Epithelial cell of proximal tubule (primary cell): ENCODE data around the gene CCDC70. TPM values are rescaled to one million over a fixed set of nuclear protein-coding genes. Genes with fewer than 3 reads are reported as not detected.

Experiments
- DNase-seq: peaks from one replicate; pipeline ENCODE4 v3.0.0-alpha.2; 2011; ENCODE audit warnings: low read depth
- H3K4me3 ChIP-seq: 2 replicates; pipeline ENCODE4 v1.5.1; 2011; ENCODE audit warnings: low read depth, mild to moderate bottlenecking, low read length
- total RNA-seq: library from RNA; depleted of rRNA; stranded (reverse); fragments of >200 nt; gene quantifications from 2 replicates; pipeline ENCODE4 v1.2.3, GENCODE V29; 2015
- TF ChIP-seq, protein P1 (sequence below): conservative IDR thresholded peaks from 2 replicates; pipeline ENCODE4 v1.5.1; 2012; ENCODE audit warnings: low read depth, mild to moderate bottlenecking, low read length

CCDC70 gene
- total RNA-seq, 1 donor from 2014 or later = not detected

DNA sequence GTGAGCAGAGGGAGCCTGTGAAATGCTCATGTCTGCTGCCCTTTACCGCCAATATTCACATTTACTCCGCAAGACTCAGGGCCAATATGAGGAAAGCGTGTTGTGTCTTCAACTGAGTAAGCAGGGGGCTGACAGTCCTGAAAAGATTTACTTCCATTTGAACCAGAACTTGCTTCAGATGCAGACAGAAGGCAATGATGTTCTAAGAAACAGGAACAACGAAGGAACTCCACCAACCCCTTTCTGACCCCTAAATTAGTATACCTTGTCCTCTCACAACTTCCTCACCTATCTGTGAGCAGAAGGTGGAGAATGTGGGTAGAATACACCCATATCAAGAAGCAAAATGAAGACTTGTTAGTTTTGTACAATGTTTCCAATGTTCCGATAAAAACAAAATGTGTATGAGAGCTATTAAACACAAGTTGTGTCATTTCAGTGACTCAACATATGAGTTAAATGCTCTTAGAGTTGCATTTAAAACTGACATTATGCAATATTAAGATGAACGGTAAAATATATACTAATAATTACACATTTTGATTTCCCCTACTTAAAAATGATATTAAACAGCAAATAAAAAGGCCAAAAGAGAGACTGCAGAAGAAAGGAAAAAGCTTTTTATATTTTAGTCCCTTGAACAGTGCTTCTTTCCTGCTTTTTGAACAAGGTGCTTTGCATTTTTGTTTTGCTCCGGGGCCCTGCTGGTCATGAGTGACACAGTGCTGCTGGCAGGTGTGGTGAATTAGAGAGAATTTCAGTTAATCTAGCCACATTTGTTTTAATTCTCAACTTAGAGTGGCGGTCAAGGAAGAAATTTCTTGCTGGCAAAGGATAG is 32.8 kb upstream of the CCDC70 start:
- no peak for DNase-seq
- no peak overlapping the region for H3K4me3 ChIP-seq
- TF ChIP-seq, protein P1, sequence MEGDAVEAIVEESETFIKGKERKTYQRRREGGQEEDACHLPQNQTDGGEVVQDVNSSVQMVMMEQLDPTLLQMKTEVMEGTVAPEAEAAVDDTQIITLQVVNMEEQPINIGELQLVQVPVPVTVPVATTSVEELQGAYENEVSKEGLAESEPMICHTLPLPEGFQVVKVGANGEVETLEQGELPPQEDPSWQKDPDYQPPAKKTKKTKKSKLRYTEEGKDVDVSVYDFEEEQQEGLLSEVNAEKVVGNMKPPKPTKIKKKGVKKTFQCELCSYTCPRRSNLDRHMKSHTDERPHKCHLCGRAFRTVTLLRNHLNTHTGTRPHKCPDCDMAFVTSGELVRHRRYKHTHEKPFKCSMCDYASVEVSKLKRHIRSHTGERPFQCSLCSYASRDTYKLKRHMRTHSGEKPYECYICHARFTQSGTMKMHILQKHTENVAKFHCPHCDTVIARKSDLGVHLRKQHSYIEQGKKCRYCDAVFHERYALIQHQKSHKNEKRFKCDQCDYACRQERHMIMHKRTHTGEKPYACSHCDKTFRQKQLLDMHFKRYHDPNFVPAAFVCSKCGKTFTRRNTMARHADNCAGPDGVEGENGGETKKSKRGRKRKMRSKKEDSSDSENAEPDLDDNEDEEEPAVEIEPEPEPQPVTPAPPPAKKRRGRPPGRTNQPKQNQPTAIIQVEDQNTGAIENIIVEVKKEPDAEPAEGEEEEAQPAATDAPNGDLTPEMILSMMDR = no peak

GRCh38 chr13:51829568-51829899 is 32.2 kb upstream of the CCDC70 start:
- TF ChIP-seq, protein P1 = no peak

GRCh38 chr13:51831519-51831918 is 30.2 kb upstream of the CCDC70 start:
- no peak overlapping the region for H3K4me3 ChIP-seq
- DNase-seq = no peak
- TF ChIP-seq, protein P1 = no peak

More at GRCh38 chr13:51829568-51829899, 32.2 kb upstream of the CCDC70 start:
- no peak overlapping the region for H3K4me3 ChIP-seq
- DNase-seq = no peak

DNA sequence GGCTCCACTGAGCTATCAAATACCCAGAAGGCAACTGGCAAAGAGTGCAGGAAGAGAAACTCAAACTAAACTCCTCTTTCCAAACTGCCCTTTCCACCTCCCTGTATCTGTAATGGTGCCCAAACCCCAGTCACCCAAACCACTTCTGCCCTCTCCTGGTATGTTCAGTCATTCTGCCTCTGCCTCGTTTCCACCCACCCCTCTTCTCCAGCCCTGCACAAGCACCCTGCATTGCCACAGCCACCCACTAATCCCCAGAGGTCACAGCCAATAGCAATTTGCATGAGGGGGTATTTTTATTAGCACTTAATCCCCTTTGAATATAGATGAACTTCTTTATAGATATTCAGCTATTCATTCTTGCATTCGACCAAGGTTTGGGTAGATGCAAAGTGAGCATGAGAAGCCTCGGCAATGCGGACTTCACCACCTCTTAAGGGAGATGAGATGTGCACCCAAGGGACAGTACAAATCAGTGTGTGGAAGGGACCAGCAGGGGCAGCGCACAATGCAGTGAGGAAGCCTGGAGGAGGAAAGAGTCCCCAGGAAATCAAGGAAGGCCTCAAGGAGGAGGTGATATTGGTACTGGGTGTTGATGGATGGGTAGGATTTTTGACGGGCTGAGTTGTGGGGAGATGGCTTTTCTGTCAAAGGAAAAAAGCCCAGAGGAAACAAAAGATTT is 29.2 kb upstream of the CCDC70 start:
- no peak overlapping the region for H3K4me3 ChIP-seq
- DNase-seq = no peak
- TF ChIP-seq, protein P1 = peak; percentile 41

- no peak overlapping the region for H3K4me3 ChIP-seq
- DNase-seq = no peak
- TF ChIP-seq, protein P1 = no peak
These were observed 27.8 kb upstream of the CCDC70 start for GRCh38 chr13:51833980-51834379.

- TF ChIP-seq, protein P1 = no peak
- DNase-seq = no peak
- H3K4me3 ChIP-seq = no peak overlapping the region
These were observed 27.1 kb upstream of the CCDC70 start for GRCh38 chr13:51834581-51835171.
